ENCODE results near the gene SYN1.

DNA sequence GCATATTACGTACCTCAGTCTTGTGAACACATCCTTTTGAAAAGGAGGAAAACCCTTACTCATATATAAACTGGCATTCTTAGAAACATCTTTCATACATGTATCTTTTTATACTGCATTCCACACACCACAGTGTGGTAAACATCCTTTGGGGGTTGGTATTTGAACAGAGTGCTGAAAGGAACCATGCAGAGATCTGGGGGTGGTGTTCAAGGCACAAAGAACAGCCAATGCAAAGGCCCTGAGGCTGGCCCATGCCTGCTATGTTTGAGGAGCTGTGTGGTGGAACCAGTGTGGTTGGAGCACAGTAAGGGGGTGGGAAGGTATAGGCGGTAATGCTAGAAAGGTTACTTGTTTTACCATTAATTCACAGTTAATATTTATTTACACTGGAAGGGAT is 28.7 kb upstream of the SYN1 start:
- TF ChIP-seq, protein P1, sequence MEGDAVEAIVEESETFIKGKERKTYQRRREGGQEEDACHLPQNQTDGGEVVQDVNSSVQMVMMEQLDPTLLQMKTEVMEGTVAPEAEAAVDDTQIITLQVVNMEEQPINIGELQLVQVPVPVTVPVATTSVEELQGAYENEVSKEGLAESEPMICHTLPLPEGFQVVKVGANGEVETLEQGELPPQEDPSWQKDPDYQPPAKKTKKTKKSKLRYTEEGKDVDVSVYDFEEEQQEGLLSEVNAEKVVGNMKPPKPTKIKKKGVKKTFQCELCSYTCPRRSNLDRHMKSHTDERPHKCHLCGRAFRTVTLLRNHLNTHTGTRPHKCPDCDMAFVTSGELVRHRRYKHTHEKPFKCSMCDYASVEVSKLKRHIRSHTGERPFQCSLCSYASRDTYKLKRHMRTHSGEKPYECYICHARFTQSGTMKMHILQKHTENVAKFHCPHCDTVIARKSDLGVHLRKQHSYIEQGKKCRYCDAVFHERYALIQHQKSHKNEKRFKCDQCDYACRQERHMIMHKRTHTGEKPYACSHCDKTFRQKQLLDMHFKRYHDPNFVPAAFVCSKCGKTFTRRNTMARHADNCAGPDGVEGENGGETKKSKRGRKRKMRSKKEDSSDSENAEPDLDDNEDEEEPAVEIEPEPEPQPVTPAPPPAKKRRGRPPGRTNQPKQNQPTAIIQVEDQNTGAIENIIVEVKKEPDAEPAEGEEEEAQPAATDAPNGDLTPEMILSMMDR (IDR thresholded peaks at IDR 0.05; ENCODE audit: insufficient read depth, low read depth, low read length): no peak
- TF ChIP-seq EZH2 (IDR thresholded peaks at IDR 0.05; ENCODE audit: insufficient read depth, low read length): no peak
